RWPE1 (cell line): ENCODE results near the gene HDAC4.
A peak's percentile ranks its signal among the peaks of the same experiment; 100 is the strongest.

ENCODE experiments used
- CTCF ChIA-PET: fragments of 350-600 bp; sonication (Branson Sonifier 250); formaldehyde crosslinking; extraction: SDS; loops from one replicate; lab custom pipeline; 2021; lab: Yijun Ruan, JAX
- POLR2A ChIA-PET: fragments of 400-600 bp; formaldehyde crosslinking; extraction: SDS; loops from one replicate; lab custom pipeline; 2020; ENCODE audit warnings: antibody characterized with exemption; ENCODE audit not compliant: low non-redundant PET; lab: Yijun Ruan, JAX
- DNase-seq: peaks from one replicate; pipeline ENCODE4 v3.0.0; 2012; ENCODE audit warnings: low spot score
- H3K27ac ChIP-seq: fragments of 450-650 bp; 2 replicates; pipeline ENCODE4 v1.5.1; 2017
- TF ChIP-seq, protein P1 (sequence below): fragments of 450-650 bp; conservative IDR thresholded peaks from 2 replicates; pipeline ENCODE4 v1.5.1; 2017; ENCODE audit warnings: low read depth, mild to moderate bottlenecking

HDAC4 gene

DNA sequence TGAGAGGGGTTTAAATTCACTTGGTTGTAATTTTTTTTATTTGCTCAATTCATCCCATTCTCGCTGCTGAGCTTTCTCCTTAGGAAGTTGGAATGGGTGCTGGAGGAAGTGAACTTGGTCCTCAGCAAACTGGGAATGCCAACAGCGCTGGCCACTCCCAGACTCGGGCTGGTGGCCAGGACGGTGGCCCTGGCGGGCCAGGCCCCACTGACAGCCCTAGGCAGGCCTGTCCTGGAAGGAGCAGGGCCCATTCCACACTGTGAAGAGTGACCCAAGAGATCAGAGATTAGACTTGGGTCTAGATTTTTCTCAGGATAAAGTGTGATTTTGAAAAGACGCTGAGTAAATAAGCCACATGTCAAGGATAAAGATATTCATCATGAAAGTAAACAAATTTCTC, 132.7 kb downstream of the HDAC4 start:
- H3K27ac ChIP-seq, result peak overlapping the region; percentile 63
- no peak for DNase-seq
- POLR2A ChIA-PET, result no interaction called here
- TF ChIP-seq, protein P1, sequence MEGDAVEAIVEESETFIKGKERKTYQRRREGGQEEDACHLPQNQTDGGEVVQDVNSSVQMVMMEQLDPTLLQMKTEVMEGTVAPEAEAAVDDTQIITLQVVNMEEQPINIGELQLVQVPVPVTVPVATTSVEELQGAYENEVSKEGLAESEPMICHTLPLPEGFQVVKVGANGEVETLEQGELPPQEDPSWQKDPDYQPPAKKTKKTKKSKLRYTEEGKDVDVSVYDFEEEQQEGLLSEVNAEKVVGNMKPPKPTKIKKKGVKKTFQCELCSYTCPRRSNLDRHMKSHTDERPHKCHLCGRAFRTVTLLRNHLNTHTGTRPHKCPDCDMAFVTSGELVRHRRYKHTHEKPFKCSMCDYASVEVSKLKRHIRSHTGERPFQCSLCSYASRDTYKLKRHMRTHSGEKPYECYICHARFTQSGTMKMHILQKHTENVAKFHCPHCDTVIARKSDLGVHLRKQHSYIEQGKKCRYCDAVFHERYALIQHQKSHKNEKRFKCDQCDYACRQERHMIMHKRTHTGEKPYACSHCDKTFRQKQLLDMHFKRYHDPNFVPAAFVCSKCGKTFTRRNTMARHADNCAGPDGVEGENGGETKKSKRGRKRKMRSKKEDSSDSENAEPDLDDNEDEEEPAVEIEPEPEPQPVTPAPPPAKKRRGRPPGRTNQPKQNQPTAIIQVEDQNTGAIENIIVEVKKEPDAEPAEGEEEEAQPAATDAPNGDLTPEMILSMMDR, result no peak
- CTCF ChIA-PET, result no interaction called here

DNA sequence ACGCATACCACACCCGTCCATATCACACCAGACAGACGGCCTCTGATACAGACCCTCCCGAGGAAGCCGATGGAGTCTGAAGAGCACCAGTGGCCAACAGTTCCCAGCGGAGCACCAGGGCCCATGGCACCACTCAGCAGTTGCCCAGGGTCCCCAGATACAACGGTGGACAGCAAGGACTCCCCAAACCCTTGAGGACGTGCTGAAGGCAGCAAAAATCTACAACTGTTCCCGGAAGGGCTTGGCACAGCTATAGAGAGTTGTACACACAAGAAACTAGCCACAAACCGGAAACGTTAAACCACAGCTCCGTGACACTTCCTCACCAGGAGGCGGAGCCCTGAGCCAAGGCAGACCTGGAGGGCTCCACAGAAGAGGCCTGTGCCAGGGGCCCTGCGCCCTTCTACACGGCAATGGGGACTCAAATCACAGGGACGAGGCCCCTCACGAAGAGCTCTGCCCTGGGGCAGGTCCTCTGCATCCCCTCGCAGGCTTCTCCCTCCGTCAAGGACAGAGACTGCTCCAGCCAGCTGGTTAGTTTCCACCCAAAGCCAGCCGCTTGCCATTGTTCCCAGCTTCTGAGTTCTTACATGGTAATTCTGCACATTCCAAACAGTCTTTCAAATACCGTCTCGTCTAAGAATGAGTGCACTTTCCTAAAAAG, 133.4 kb downstream of the HDAC4 start:
- peak overlapping the region; percentile 63 for H3K27ac ChIP-seq
- POLR2A ChIA-PET, result no interaction called here
- CTCF ChIA-PET, result interaction anchor here (0.7 kb wide), 1 partner anchor 1920 kb away, joined by 3 read pairs; no protein-coding TSS in a partner anchor
- TF ChIP-seq, protein P1, result no peak; the same call in 1 of the 2 replicates
- DNase-seq, result peak; percentile 30

DNA sequence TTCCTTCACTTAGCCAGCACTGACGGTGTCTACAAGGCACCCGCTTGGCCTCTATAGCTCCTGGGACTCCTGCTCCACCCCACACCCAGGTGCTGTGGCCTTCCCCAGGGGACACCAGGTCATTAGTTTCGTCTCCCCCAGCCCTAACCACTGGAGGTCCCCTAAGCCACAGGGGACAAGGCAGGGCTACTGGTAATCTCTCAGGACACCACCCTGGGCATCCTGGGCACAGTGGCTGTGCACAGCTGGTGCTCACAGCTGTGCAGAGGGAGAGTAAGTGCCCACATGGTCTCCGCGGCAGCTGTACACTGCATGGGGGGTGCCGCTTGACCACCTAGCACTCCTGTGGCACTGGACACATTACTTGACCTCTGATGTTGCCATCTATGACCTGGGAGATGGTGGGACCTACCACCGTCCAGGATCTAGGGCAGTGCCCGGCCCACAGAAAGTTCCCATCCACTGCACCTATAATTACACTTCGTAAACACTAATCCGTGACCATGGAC, 134.0 kb downstream of the HDAC4 start:
- POLR2A ChIA-PET, result no interaction called here
- TF ChIP-seq, protein P1, result no peak
- peak overlapping the region; percentile 63 for H3K27ac ChIP-seq
- CTCF ChIA-PET, result interaction anchor here (0.7 kb wide), 1 partner anchor 1921 kb away, joined by 3 read pairs; no protein-coding TSS in a partner anchor
- no peak for DNase-seq

DNA sequence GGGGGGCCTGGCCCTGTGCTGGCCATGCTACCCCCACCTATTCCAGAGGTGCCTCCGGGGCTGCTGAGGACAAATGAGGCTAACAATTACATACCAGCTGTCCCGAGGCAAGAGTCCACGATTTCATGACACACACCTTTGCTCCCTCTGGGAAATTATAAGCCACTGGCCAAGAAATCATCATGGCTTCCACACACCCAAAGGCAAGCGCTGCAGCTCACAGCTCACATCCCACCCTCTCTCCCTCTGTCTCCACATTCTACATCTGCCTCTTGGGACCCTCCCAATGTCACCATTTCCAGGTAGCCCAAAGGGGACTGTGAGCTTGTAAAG, 134.4 kb downstream of the HDAC4 start:
- ChIA-PET CTCF (no interaction called here), POLR2A (no interaction called here)
- TF ChIP-seq, protein P1, result no peak
- no peak for DNase-seq
- peak overlapping the region; percentile 63 for H3K27ac ChIP-seq

DNA sequence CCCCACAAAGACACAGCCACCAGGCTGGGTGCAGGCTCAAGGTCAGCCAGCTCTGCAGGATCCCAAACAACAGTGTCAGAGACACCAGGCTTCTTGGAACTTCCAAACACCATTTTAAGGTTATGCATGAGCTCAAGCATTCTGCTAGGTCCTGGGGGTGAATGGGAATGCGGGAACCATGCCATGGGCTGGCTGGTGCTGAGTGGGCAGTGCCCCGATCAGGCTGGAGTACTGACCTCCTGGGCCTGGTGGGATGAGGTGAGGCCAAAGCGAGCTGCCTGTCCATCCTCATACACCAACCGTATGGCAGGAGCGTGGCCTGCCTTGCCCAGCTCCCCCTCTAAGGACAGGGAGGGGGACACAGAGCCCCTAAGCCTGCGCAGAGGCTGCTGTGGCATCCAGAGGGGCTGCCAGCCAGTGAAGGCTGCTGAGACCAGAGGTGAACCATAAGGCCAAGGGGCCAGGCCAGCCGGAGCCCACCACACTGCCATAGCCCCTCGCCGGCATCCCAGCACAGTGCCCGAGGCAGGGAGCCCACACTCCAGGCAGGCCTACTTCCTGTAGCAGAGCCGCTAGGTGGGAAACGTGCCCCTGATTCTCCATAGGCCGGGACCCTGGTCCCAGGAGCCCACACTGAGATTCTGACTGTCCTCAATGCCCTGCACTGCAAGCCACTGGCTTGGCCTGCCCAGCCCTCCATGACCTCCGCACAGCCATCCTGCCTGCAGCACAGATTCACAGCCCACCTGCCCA, 135.0 kb downstream of the HDAC4 start:
- CTCF ChIA-PET, result interaction anchor here (0.7 kb wide), 2 partner anchors 57 to 142 kb away, joined by 3 read pairs; no protein-coding TSS in a partner anchor
- H3K27ac ChIP-seq, result peak overlapping the region; percentile 63
- DNase-seq, result no peak
- TF ChIP-seq, protein P1, result no peak
- POLR2A ChIA-PET, result no interaction called here

DNA sequence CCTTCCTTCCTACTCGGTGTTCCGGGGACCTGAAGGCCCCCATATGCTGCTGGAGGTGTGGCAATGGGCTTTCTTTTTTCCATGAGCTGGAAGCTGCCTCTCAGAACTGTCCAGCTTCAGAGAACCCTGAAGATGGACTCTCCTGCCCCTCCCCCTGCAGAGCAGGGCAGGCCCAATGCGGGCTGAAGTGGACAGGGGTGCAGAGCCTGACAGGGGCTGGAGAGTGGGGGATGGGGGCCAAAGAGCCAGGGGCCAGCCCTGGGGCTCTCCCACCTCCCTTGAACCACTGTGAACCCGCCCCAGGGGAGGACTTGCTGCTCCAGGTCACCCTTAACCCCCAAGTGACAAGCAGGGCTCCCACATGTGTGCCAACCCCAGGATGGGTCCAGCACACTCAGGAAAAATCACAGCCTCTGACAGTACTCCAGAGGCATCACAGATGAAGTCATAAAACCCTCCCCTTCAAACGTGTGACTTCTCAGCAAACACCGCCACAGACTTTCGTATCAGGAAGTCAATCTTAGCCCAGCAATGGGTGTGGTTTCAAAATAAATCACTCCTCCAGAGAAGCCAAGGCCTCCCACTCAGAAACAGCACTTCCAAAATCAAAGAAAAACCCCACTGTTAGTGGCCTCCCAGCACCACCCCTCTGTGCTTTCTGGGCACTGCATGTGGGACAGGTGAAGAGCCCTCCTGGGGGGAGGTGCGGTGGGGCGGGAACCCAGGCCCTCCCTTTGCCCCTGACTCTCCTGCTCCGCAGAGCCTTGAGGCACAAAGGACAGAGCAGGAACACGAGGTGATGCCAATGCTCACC, 135.8 kb downstream of the HDAC4 start:
- POLR2A ChIA-PET, result no interaction called here
- TF ChIP-seq, protein P1, result no peak
- CTCF ChIA-PET, result interaction anchor here (0.7 kb wide), 2 partner anchors 56 to 143 kb away, joined by 3 read pairs; no protein-coding TSS in a partner anchor
- DNase-seq, result no peak
- H3K27ac ChIP-seq, result peak overlapping the region; percentile 63
